Hematopoietic multipotent progenitor cell treated with erythropoietin and hydrocortisone succinate and interleukin-3 and kit ligand, for 8 days (in vitro differentiated cells): Measurements from ENCODE around the gene AQP11.
"Not testable (repeated sequence)": the region's sequence is repeated elsewhere in the genome, so short reads cannot be mapped to it uniquely, and the experiment has no call there.

Experiments
- DNase-seq: peaks from one replicate; pipeline ENCODE4 v3.0.0-alpha.2; 2015

The AQP11 gene

GRCh38 chr11:77589521-77590193 lies at the start of gene AQP11:
Gene AQP11 (plus strand): TSS chr11:77589953. CDS start chr11:77589993, 40 bp downstream.
- peak; percentile 85 for DNase-seq

- no peak for DNase-seq
Measured at GRCh38 chr11:77542296-77542695, 47.5 kb upstream of the AQP11 start.

DNA sequence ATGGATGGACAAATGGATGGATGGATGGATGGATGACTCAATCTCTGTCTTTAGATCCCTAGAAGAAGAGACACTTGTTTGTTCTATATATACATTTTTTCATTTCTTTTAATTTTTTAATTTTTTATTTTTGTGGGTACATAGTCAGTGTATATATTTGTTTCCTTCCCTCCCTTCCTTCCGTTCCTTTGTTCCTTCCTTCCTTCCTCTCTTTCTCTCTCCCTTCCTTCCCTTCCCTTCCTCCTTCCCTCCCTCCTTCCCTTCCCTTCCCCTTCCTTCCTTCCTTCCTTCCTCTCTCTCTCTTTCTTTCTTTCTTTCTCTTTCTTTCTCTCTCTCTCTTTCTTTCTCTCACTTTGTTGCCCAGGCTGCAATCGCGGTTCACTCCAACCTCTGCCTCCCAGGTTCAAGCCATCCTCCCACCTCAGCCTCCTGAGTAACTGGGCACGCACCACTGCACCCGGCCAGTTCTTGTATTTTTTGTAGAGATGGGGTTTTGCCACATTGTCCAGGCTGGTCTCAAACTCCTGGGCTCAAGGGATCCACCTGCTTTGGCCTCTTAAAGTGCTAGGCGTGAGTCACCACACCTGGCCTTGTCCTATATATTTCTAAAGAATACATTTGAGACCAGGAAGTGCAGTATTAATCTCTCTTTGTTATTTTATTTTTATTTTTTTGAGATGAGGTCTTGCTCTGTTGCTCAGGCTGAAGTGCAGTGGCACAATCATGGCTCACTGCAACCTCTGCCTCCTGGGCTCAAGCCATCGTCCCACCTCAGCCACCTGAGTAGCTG lies 42.5 kb upstream of the AQP11 start:
- DNase-seq = no peak

DNA sequence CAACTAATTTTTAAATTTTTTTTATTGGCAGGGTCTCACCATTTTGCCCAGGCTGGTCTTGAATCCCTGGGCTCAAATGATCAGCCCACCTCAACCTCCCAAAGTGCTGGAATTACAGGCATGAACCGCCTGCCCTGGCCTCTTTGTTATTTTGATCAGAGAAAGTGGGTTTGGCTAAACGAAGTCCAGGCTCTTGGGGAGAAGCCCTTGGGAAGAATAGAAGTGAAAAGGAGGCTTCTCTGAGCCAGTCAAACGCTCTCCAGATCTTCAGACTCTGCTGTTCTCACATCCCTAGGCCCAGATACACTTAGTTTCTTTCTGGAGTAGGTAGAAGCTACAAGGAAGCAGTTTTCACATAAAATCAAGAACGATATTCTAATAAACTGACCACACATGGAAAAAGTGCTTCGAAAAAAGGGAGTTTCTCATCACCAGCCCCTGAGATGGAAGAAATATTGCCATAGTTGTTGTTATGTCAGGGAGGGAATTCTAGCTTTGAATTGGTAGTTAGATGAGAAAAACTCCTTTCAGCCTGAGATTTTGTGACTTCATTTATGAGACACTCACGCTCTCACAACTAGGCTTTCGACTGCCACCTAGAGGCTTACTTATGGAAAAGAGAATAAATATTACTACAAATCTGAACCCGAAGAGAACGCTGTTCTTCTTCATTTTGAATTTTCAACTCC lies 41.7 kb upstream of the AQP11 start:
- DNase-seq = peak; percentile 81

- DNase-seq = no peak
Measured at GRCh38 chr11:77548552-77549445, 41.0 kb upstream of the AQP11 start.

- DNase-seq = not testable (repeated sequence)
Measured at GRCh38 chr11:77551426-77551825, 38.3 kb upstream of the AQP11 start.

- DNase-seq = peak; percentile 51
Measured at GRCh38 chr11:77557553-77557952, 32.2 kb upstream of the AQP11 start.

DNA sequence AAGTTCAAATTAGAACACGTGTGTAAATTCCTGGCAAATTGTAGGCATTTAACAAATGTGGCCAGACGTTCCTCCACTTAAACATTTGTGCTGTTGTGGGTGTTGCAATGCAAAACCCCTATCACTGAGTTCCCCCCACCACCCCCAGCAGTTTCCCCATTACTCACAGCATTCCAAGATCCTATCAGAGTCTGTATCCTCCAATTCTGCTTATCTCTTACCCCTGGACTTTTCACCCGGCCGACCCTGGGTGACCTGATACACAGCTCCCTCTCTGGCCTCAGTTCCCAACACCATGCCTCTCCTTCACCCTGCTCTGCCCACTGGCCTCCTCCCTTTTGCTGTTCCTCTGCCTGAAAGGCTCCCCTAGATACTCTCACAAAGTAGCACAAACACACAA lies 31.4 kb upstream of the AQP11 start:
- no peak for DNase-seq

GRCh38 chr11:77559686-77560401 lies 29.9 kb upstream of the AQP11 start:
- peak; percentile 67 for DNase-seq

DNA sequence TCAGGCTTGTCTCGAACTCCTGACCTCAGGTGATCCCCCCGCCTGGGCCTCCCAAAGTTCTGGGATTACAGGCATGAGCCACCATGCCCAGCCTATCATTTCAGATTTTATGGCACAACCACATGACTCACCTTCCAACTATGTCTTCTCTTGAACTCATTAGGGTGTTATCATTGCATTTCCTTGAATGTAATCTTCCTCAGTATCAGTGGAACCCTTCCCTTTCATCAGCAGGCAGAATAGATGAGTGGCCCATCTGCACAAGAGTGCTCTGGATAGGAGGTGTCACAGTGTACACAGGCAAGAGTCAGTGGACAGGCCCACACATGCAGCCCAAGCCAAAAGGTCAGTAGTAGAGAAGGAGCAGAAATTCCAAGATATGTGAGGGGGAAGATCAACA lies 29.1 kb upstream of the AQP11 start:
- peak; percentile 16 for DNase-seq

- no peak for DNase-seq
Measured at GRCh38 chr11:77561257-77561656, 28.5 kb upstream of the AQP11 start.

DNA sequence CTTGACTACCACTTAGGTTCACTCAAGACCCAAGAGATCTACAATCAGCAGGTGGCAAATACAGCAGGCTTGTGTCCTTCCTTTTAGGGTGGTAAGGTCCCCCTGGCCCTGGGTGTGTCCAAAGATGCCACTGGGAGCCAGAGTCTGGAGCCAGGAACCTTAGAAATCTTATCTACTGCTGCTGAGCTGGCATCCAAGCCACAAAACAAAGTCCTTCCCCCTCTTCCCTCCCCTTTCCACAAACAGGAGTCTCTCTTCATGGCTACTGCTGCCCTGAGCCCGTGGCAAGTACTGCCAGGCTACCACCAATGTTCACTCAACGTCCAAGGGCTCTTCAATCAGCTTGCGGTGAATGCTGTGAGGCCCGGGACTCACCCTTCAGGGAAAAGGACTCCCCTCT lies 21.4 kb upstream of the AQP11 start:
- DNase-seq = no peak

DNA sequence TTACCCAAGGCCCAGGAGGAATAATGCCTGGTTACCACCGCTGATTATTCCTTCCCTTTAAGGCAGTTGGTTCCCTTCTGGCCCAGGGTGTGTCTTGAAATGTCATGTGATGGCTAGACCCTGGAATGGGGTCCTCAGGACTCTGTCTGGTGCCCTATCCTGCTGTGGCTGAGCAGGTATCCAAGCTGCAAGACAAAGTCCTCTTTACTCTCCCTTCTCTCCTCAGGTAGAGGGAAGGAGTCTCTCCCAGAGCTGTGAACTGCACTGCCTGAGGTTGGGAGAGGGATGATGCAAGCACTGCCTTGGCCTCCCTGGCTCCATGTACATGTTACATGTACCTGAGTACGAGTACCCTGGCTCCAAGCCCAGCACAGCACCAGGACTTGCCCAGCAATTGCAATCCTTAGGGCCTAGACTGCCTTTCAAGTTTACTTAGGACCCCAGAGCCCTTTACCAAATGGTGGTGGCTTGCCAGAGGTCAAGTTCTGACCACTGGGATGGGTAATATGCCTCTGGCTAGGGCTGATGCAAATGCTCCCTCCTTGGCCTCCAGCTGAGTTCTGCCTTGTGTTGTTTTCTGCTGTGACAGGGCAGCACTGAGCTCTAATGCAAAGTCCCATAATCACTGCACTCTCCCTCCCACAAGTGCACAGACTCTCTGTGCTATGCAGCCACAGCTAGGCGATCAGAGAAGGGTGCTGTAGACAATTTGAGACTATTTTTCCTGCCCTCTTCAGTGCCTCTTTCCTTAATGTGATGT lies 20.7 kb upstream of the AQP11 start:
- no peak for DNase-seq

DNA sequence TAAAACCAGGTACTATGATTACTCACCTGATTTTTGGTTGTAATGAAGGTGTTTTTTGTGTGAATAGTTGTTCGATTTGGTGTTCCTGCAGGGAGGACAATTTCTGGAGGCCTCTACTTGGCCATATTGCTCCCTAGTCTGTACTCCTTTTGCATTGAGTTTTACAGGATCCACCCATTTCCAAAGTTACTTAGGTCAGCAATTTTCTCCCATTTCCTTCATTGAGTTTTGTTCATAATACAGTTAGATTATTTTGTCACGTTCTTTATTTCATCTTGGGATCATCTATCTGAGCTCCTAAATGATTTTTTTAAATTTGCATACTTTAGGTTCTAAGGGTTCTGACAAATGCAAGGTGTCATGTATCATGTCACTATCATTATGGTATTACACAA lies 20.1 kb upstream of the AQP11 start:
- no peak for DNase-seq

DNA sequence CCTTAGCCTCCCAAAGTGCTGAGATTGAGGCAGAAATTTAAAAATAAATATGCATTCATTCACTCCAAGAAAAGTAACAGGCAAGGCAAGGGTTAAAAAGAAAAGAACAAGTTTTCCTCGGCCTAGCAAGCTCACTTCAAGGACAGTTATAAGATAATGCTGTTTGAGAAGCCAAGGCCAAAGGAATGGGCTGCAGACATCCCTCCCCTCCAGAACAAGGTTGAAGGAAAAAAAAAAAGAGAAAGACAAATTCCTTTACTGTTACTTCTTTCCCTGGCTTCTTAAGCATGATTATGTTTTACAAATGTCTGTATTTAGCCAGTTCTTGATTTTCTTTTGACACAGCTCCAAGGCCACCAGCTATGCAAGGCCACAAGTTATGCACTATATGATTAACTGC lies 18.9 kb upstream of the AQP11 start:
- not testable (repeated sequence) for DNase-seq

DNA sequence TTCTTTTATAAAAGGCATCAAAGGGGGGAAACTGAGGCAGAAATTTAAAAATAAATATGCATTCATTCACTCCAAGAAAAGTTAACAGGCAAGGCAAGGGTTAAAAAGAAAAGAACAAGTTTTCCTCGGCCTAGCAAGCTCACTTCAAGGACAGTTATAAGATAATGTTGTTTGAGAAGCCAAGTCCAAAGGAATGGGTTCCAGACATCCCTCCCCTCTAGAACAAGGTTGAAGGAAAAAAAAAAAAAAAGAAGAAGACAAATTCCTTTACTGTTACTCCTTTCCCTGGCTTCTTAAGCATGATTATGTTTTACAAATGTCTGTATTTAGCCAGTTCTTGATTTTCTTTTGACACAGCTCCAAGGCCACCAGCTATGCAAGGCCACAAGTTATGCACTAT lies 14.3 kb upstream of the AQP11 start:
- not testable (repeated sequence) for DNase-seq

DNA sequence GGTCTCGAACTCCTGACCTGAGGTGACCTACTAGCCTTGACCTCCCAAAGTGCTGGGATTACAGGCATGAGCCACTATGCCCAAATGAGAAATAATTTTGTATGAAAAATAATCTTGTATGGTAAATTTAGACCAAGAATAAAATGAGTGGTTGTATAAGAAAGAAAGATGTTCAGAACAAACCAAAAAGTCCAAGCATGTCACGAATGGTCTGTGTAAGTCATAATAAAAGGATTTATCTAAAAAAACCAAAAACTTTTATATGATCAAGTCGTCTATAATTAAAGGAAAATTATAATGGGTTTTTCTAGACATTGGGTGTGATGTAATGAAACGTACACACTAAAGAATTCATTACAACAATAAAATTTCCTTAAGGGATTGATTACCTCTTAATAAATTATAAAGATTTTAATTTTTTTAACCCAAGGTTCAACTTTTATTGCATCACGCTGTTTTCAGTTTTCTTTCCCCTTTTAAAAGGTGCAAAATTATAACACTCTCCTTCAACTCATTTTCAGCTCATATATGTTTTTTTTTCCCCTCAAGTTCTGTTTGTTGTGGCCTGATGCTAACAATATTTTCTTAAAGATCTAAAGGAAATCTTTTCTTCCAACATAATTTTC lies 8.9 kb upstream of the AQP11 start:
- DNase-seq = peak; percentile 49

- DNase-seq = no peak
Measured at GRCh38 chr11:77589181-77589520, 602 bp upstream of the AQP11 start.

DNA sequence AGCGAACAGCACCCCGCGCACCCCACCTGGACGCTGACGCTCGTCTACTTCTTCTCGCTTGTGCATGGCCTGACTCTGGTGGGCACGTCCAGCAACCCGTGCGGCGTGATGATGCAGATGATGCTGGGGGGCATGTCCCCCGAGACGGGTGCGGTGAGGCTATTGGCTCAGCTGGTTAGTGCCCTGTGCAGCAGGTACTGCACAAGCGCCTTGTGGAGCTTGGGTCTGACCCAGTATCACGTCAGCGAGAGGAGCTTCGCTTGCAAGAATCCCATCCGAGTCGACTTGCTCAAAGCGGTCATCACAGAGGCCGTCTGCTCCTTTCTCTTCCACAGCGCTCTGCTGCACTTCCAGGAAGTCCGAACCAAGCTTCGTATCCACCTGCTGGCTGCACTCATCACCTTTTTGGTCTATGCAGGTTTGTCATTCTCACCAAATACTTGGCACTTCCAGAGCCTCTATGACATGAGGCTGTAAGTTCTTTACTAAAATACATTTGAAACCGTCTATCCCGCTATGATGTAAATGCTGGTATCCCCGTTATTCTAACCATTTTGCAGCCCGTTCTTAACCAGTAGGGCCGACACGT lies 535 bp downstream of the AQP11 start:
- DNase-seq = no peak

- DNase-seq = no peak
Measured at GRCh38 chr11:77592727-77593126, 3.0 kb downstream of the AQP11 start.

DNA sequence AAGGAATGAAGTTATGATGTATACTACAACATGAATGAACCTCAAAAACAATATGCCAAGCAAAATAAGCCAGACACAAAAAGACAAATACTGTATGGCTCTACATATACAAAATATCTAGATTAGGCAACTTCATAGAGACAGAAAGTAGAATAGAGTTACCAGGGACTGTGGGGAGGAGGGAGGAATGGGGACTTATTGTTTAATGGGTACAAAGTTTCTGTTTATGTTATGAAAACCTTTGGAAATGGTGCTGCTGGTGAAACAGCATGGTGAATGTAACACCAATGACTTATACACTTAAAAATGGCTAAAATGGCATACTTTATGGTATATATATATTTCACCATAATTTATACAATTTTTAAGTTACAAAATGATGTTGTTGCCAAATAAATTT lies 4.1 kb downstream of the AQP11 start:
- DNase-seq = no peak
